HG03558 (cell line): ENCODE measurements around the gene TPRG1.

ENCODE experiments used
- ATAC-seq: cut with Tn5 transposase; IDR thresholded peaks from one replicate; pipeline ENCODE4 v1.9.1; 2021; ENCODE audit warnings: moderate number of reproducible peaks; ENCODE audit not compliant: unreplicated experiment; ENCODE audit errors: extremely low read depth

The TPRG1 gene

GRCh38 chr3:189340680-189341460 lies 169.1 kb downstream of the TPRG1 start:
- no peak for ATAC-seq

GRCh38 chr3:189342811-189343210 lies 171.0 kb downstream of the TPRG1 start:
- no peak for ATAC-seq

- ATAC-seq: no peak
Observed at GRCh38 chr3:189344996-189345395, 173.2 kb downstream of the TPRG1 start.

- ATAC-seq: no peak
Observed at GRCh38 chr3:189349772-189350171, 178.0 kb downstream of the TPRG1 start.

GRCh38 chr3:189353318-189353965 lies 181.7 kb downstream of the TPRG1 start:
- ATAC-seq: no peak

- no peak for ATAC-seq
Observed at GRCh38 chr3:189353988-189354889, 182.5 kb downstream of the TPRG1 start.

- ATAC-seq: no peak
Observed at GRCh38 chr3:189355115-189355480, 183.3 kb downstream of the TPRG1 start.

GRCh38 chr3:189355481-189356201 lies 183.9 kb downstream of the TPRG1 start:
- ATAC-seq: no peak

GRCh38 chr3:189360291-189360690 lies 188.5 kb downstream of the TPRG1 start:
- ATAC-seq: no peak

- no peak for ATAC-seq
Observed at GRCh38 chr3:189361103-189361835, 189.5 kb downstream of the TPRG1 start.

GRCh38 chr3:189363590-189364255 lies 192.0 kb downstream of the TPRG1 start:
- ATAC-seq: no peak

GRCh38 chr3:189365609-189366564 lies 194.1 kb downstream of the TPRG1 start:
- no peak for ATAC-seq

GRCh38 chr3:189368384-189368783 lies 196.6 kb downstream of the TPRG1 start:
- ATAC-seq: no peak

- no peak for ATAC-seq
Observed at GRCh38 chr3:189369636-189370035, 197.9 kb downstream of the TPRG1 start.

GRCh38 chr3:189372243-189372642 lies 200.5 kb downstream of the TPRG1 start:
- no peak for ATAC-seq
